GM18507 (cell line): ENCODE results near the gene TMEM115.

Experiments used
- DNase-seq: peaks from one replicate; pipeline ENCODE4 v3.0.0; 2011; ENCODE audit warnings: low read depth; ENCODE audit not compliant: insufficient read length; ENCODE audit errors: extremely low spot score
- FAIRE-seq: peaks from 2 replicates; lab custom pipeline; 2011; peaks lifted over from hg19 to GRCh38; lab: Jason Lieb, UNC

TMEM115 gene

DNA sequence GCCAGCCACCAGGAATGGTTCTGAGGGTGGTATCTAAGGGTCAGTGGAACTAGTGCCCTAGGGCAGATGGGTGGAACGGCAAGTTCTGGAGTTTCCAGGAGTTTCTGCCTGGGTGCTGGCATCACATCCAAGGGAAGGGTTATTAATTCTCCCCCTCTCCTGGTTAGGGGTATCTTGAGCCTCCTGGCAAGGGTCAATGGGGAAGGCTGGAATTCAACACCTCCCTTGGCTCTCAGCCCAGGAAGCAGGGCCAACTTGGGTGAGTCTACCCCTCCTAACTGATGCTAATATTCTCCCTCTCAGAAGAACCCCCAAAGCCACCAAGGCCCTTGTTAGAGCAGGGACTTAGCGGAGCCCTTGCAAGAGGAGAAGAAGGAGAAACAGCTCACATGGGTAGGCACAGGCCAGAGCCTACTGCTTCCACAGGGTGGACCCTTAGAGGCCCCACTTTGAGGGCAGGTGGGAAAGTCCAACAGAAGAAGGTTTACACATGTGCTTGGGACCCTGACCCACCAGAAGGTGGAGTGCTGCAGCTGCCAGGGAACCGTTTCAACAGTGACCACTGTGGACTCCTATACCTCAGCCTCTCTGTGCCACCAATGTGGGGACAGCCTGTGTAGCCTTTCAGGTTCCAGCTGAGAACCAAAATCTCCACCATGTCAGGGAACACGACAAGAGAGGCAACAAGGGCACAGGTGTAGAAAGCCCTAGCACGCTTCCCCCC lies 3.3 kb downstream of the TMEM115 start:
- DNase-seq (no peak), FAIRE-seq (no peak)

DNA sequence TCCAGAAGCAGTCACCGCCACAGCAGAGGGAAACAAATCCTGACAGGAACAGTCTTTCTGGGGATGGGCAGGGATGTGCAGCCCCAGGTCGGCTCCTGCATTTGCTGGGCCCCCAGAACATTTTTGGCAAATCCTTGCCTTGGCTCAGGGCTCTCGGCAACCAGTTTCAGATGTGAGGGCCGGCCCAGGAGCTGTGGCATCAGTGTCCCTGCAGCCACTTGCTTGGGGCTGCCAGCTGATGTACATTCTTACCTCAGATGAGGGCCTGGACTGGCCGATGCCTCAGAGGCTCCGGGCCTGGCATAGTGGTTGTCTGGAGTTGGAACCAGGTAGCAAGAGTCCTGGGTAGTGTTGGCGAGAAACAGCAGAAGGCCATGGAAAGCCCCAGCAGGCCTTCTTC lies 4.5 kb downstream of the TMEM115 start:
- DNase-seq: no peak
- no peak for FAIRE-seq

DNA sequence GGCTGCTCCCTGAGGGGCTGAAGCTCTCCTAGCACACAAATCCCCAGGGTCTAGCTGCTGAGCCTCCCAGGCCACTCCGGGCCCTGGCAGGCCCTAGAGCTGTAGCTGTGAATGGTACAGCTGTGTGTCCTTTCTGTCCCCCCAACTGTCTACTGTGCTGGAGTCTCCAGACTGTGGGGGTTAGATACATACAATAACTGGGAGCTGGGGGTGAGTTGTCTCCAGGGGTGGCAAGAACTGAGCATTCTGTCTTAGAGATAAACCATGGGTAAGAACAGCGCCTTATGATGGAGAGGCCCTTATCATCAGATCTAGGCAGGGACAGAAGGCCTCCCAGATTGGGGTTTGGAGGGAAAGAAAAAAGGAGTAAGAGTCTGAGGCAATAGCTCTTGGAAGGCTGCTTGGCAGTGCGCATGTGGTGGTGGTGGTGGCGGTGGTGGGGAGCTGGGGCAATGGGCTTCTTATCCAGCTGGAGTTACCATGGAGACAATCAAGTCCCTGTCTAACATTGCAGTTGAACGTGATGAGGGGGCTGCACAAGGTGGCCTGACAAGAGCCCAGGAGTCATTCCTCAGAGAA lies 5.0 kb downstream of the TMEM115 start:
- DNase-seq: no peak
- no peak for FAIRE-seq

DNA sequence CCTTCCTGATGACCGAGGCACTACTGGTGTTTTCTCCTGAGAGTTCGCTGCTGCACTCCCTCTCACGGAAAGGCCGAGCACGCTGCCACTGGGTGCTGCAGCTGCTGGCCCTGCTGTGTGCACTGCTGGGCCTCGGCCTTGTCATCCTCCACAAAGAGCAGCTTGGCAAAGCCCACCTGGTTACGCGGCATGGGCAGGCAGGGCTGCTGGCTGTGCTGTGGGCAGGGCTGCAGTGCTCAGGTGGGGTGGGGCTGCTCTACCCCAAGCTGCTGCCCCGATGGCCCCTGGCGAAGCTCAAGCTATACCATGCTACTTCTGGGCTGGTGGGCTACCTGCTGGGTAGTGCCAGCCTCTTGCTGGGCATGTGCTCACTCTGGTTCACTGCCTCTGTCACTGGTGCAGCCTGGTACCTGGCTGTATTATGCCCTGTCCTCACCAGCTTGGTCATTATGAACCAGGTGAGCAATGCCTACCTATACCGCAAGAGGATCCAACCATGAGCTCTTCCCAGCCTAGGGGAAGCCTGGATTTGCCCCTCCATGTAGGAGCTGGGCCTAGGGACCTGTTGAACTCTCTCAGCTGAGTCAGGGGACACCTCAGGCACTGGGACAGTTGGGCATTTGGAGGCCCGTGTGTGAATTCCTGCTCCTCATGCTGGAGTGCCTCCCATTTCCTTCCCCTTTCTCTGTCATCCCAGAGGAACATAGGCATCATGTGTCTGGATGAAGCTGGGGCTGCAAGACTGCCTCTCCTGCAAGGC lies 5.9 kb downstream of the TMEM115 start:
- DNase-seq (no peak), FAIRE-seq (no peak)

DNA sequence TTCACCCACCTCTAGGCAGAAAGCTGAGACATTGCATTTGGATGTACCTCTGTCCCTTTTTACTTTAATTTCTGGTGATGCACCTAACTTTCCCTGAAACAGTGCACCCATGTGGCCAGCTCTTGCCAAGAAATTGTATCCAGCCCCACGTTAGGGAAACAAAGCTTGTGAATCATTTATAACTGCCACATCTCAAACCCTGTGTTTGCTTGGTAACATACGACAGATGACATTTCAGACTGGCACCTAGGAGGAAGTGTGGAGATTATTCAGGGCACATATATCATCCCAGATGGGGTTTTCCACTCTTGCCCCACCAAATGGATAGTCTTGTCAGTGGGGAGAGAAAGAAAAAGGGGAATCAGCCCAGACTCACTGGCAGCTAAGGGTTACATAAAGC lies 6.5 kb downstream of the TMEM115 start:
- FAIRE-seq (no peak), DNase-seq (no peak)

DNA sequence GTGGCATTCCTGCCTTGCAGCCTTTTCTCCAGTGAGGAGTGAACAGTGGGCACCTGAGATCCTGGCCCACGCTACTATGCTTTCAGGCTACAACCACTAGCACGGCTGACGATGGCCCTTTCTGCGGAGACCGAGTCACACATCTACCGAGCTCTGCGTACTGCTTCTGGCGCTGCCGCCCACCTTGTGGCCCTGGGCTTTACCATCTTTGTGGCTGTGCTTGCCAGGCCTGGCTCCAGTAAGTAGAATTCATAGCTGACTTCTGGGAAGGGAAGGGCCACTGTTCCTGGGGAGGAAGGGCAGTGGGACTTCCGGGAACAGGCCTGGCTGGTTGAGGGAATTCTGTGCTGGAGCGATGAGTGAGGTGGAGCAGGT lies 8.0 kb downstream of the TMEM115 start:
- FAIRE-seq: no peak

DNA sequence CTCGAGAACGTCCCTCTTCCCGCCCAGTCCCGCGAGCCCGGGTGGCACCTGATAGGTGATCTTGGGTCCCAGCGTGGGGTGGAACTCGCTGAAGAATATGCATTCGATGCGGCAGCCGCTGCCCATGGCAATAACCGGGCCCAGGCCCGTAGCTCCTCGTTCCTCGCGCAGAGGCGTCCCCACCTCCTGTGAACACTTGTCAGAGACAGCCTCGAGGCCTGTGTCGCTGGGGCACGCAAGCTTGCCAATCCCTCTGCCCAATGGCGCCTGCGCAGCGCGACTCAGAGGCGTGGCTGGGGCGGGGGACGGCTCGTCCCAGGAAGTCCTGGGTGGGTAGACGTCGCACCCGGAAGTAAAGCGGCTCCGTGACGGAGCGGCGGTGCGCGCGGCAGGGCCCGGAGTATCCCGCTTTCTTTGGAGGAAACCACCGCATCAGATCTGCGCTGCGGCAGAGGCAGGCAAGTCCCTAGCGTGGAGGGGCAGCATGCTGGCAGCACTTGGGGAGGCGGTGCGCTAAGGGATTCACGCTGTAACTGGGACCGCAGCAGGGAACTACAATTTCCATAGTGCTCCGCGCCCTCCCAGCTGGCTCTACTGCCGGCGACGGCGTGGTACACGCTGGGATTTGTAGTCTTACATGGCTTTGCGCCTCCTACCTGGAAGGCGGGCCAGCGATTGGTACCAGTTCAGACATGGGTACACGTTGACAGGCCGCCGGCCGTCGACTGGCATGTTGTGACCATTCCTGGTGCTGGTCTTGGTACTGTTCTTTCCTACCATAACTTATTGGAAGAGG lies 8.6 kb downstream of the TMEM115 start, which contains the start of the genes CYB561D2 and NPRL2:
Gene CYB561D2, plus strand, starts transcription at position 336 of the 796 bp plus-strand sequence. CDS start 572 bp downstream, outside the sequence.
Gene NPRL2, minus strand, starts transcription at position 249 of the 796 bp plus-strand sequence. Its CDS starts 123 bp downstream, at position 126.
- DNase-seq: peak; percentile 96
- FAIRE-seq: peak; percentile 98

More for the DNA sequence above, 8.0 kb downstream of the TMEM115 start:
- DNase-seq: no peak

DNA sequence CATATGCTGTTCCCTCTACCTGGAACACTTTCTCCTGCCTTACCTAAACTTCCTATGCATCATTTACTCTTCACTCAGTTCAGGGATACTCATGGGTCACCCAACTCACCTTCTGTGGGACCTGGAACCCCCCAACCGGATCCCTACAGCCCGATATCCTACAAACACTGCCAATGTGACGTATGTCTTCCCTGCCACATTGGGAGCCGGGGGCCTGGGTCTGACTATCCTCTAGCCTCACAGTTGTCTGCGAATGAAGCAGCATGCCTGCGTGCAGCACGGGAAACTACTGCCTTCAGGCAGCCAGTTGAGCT lies 9.2 kb downstream of the TMEM115 start:
- FAIRE-seq: no peak
- DNase-seq: no peak

DNA sequence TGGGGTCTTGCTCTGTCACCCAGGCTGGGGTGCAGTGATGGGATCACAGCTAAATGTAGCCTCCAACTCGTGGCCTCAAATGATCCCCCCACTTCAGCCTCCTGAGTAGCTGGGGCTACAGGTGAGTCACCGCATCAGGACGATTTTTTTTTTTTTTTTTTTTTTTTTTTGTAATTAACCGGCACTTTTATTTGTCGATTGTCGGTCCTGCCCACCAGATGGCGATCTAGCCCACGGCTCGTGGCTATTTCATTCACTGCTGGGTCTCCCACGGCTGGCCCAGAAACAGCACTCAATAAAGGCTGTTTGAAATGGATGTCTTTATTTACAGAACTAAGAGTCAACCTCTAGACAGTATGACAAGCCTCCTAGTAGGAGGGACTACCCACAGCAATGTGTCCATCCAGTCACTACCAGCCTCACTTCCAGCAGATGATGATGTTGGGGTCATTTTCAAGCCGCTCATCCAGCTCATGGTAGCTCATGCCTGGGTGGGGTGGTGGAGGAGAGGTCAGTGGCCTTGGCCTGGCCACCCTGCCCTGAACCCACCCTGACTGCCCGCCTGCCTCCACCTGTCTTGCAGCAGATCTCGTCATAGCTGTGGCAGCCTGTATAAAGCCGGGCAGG lies 12.0 kb downstream of the TMEM115 start:
- FAIRE-seq: peak; percentile 72

DNA sequence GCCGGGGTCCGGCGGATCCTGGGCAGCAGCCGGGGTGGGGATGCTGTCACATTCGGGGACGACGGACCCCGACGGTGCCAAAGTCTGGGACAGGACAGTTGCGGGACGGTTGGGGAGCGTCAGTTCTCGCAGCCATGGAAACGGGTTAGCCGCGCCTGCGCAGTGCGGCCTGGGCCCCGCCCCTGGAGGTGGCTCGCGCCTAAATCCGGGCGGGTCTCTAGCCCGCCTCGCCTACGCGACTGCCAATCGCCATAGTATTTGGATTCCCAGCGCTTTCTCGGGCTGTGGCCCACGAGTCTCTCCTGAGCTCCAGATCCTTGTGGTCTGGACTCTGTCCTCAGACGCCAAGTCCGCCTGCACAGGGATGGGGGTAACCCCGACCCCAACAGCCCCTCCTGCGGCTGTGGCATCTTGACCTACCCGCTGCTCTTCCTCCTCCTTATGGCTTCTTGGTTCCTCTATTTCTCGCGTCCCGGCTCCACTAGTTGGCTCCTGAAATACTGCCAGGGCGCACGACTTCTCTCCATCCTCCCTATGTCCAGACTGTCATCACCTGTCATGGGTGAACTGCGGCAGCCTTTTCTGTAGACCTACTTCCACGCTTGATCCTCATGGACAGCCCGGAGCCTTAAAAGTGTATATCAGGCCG lies 13.6 kb downstream of the TMEM115 start, which contains the start of gene ZMYND10:
Gene ZMYND10, minus strand, starts transcription at position 147 of the 649 bp plus-strand sequence. CDS start 153 bp downstream, outside the sequence.
- FAIRE-seq (peak; percentile 72), DNase-seq (no peak)

More for the DNA sequence above, 12.0 kb downstream of the TMEM115 start:
- DNase-seq: no peak

DNA sequence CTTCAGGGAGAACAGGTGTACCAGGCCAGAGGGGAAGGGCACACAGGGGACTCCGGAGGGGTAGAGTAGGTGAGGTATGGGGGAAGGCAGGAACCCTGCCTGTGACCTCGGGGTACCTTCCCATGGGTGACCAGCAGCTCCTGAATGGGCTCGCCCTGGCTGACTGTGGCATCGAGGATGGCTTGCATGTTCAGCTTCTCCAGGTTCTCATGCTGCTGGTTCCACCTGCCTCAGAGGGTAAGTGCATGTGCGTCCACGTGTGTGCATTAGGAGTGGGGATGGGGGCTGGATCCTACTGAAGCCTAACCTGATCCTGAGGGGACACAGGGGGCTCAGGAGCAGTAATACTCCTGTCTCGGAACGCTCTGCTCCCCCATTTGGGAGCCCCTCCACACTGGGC lies 14.3 kb downstream of the TMEM115 start:
- DNase-seq (no peak), FAIRE-seq (no peak)

DNA sequence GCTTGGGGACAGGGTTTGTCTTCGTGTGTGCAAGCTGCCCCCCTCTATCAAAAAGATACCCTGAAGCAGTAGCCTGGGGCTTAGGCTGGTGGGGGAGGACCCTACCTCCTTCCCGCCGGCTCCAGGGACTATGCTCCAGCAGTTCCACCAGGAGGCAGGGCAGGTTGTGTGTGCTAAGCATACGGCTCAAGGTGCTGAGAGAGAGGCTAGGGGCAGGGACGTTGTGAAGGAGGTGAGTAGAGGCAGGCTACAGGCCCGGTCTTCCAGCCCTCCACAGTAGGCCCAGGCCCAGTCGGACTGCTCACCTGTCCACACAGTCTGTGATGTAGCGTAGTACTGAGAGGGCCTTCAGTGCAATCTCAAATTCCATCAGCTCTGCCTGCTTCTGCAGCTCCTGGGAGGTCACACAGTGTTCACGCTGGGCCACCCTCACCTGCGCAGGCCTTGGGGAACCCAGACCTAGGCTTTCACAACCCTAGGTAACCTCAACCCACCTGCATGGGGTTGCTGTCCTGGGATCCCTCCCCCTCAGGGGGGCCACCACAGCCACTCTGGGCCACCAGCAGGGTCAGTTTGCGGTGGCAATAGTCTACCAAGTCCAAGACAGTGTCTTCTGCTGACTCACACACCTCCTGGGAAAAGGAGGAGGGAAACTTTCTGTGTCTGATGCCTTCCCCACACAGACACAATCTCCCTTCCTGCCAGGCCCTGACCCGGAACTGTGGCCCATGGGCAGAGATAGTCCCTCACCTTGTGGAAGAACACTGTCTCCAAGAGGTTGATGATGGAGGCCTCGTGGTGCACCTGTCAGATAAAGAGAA lies 16.3 kb downstream of the TMEM115 start:
- DNase-seq (no peak), FAIRE-seq (no peak)

DNA sequence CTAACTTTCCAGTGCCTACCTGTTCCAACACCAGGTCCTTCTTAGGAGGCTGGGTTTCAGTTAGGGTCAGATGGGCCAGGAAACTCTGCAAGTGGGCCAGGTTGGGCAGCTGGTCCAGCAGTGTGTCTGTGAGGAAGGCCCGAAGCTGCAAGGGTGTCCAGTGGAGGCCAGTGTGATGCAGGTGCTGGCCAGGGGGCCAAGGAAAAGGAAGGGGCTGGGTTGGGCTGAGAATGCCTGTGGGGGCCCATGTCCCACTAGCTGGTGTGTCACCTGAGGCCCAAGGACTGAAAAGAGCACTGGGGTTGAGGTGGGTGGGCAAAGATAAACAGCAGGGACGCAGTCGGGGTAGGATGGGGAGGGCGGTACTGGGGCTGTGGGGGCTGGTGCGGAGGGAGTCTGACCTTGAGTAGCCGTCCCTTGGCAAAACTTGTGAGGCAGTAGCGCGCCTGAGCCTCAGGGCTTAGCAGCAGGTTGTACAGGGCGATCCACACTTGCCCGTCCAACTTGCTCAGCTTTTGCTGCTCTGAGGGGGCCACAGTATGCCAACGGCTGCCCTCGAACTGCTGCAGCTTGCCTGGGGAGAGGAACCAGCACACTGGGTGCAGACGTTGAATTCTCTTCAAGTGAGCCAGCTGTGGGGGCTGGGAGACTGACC lies 17.2 kb downstream of the TMEM115 start:
- DNase-seq (no peak), FAIRE-seq (no peak)

DNA sequence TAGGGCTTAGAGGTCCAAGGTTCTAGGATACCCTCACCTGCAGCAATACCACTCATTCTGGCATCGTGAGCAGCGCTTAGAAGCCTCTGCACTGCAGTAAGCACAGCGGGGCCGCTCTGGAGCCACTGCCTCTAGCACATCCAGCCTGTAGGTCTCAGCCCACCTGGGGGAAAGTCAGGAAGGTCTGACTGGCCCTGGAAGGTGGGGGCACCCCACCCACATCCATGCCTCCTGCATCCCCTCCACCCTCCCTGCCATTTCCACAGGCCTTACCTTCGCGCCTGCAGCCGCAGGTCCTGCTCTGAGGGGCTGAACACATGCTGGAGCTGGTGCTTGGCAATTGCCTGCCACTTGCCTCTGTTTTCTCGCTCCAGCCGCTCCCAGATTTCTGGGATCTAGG lies 17.8 kb downstream of the TMEM115 start:
- no peak for DNase-seq
- FAIRE-seq: no peak

DNA sequence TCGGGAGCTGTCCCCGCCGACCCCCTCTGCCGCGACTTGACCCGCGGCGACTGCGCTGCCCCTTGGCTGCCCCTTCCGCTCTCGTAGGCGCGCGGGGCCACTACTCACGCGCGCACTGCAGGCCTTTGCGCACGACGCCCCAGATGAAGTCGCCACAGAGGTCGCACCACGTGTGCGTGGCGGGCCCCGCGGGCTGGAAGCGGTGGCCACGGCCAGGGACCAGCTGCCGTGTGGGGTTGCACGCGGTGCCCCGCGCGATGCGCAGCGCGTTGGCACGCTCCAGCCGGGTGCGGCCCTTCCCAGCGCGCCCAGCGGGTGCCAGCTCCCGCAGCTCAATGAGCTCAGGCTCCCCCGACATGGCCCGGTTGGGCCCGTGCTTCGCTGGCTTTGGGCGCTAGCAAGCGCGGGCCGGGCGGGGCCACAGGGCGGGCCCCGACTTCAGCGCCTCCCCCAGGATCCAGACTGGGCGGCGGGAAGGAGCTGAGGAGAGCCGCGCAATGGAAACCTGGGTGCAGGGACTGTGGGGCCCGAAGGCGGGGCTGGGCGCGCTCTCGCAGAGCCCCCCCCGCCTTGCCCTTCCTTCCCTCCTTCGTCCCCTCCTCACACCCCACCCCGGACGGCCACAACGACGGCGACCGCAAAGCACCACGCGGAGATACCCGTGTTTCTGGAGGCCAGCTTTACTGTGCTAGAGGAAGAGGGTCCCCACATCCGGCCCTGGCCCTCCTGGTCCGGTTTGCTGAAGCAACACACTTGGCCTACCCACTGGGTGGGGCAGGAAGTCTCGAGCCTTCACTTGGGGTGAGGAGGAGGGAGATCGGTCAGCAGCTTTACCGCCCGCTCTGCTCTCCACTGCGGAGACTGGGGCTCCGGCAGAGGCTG lies 18.6 kb downstream of the TMEM115 start, which contains the start of gene RASSF1:
Gene RASSF1, minus strand, starts transcription at position 389 of the 882 bp plus-strand sequence. Its CDS starts 31 bp downstream, at position 358.
- FAIRE-seq: peak; percentile 88
- peak; percentile 65 for DNase-seq

DNA sequence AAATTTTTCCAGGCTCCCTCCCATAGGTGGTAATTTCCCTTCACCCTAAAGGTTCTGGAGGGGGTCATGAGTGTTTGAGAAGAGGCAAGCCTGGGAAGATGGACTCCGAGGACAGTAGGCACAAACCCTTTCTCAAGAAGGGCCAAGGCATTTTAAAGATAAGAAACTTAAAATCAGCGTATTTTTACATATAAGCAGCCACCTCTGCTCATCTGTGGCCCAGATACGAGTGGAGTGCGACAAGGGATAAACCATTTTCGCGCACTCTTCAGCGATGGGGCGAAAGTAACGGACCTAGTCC lies 19.2 kb downstream of the TMEM115 start:
- DNase-seq: no peak
- FAIRE-seq: no peak
